HepG2 (cell line): ENCODE results near the gene ZBTB20. TPM values are rescaled to one million over a fixed set of nuclear protein-coding genes. Genes with fewer than 3 reads are reported as not detected.

Source experiments
- ATAC-seq: fragments of 200-7000 bp; cut with Tn5 transposase; 3 replicates; pipeline ENCODE4 v1.9.1; 2020; ENCODE audit warnings: mild to moderate bottlenecking, moderate library complexity
- BruUV-seq: library from RNA; stranded (reverse); fragments of 400-500 nt; replicated peaks from 2 replicates; lab custom pipeline; 2021; lab: Mats Ljungman, UMichigan
- CTCF ChIA-PET: fragments of 300-600 bp; formaldehyde crosslinking; extraction: SDS; loops from one replicate; lab custom pipeline; 2021; ENCODE audit warnings: low total read pairs, inconsistent platforms, low intra/inter-chr PET ratio; lab: Yijun Ruan, JAX
- POLR2A ChIA-PET: fragments of 350-600 bp; sonication (Branson Sonifier 250); formaldehyde crosslinking; loops from one replicate; lab custom pipeline; 2020; ENCODE audit warnings: antibody characterized with exemption, inconsistent platforms; lab: Yijun Ruan, JAX
- DNase-seq: peaks from one replicate; pipeline ENCODE4 v3.0.0-alpha.2; 2015; ENCODE audit warnings: low spot score
- FAIRE-seq: peaks from 3 replicates; lab custom pipeline; 2011; peaks lifted over from hg19 to GRCh38; lab: Jason Lieb, UNC
- H2AFZ ChIP-seq: one replicate; pipeline ENCODE4 v1.6.1; 2011; ENCODE audit warnings: low read length, inconsistent platforms
- H3K27ac ChIP-seq: fragments of 300-600 bp; 3 replicates; pipeline ENCODE4 v1.8.0; 2011; ENCODE audit warnings: mixed run types, mild to moderate bottlenecking, mixed read lengths, low read length, inconsistent platforms; ENCODE audit not compliant: insufficient read depth; ENCODE audit errors: extremely low read length
- H3K27me3 ChIP-seq, 2 experiments: fragments of 200-600 bp in 1 of 2; 2 replicates in 1 of 2; 3 replicates in 1 of 2; pipeline versions ENCODE4 v1.6.0 to v1.8.0; 2011; ENCODE audit warnings: low read length in 2 of 2, mild to moderate bottlenecking in 2 of 2, moderate library complexity in 2 of 2, inconsistent platforms in 1 of 2; ENCODE audit not compliant: insufficient read depth in 2 of 2, control insufficient read depth in 1 of 2
- H3K36me3 ChIP-seq, 2 experiments: fragments of 200-600 bp in 1 of 2; replicated peaks in 1 of 2; 2 replicates in 1 of 2; 3 replicates in 1 of 2; pipeline versions ENCODE4 v1.5.1 to v1.8.0; 2011; ENCODE audit warnings: low read length in 2 of 2, inconsistent platforms in 1 of 2; ENCODE audit not compliant: insufficient read depth in 2 of 2, control insufficient read depth in 1 of 2
- H3K4me1 ChIP-seq: 2 replicates; pipeline ENCODE4 v1.5.1; 2012; ENCODE audit warnings: low read length, inconsistent platforms; ENCODE audit not compliant: insufficient read depth
- H3K4me2 ChIP-seq: 2 replicates; pipeline ENCODE4 v1.6.0; 2011; ENCODE audit warnings: low read depth, low read length, inconsistent platforms
- H3K4me3 ChIP-seq, 3 experiments: fragments of 200-600 bp in 1 of 3; sonication (generic), shearing (Covaris generic) in 1 of 3; replicated peaks in 1 of 3; 2 replicates each; pipeline ENCODE4 v1.5.1; 2011 to 2016; ENCODE audit warnings: low read length in 3 of 3, inconsistent platforms in 2 of 3, low read depth in 2 of 3, mild to moderate bottlenecking in 2 of 3, control low read depth in 1 of 3, mixed read lengths in 1 of 3; ENCODE audit not compliant: insufficient read depth in 1 of 3
- H3K79me2 ChIP-seq: one replicate; pipeline ENCODE4 v1.6.1; 2011; ENCODE audit warnings: low read length, inconsistent platforms; ENCODE audit not compliant: insufficient read depth
- H3K9ac ChIP-seq: 2 replicates; pipeline ENCODE4 v1.6.0; 2011; ENCODE audit warnings: mild to moderate bottlenecking, low read depth, low read length, inconsistent platforms; ENCODE audit not compliant: insufficient read depth
- H3K9me3 ChIP-seq: 2 replicates; pipeline ENCODE4 v1.5.1; 2012; ENCODE audit warnings: mild to moderate bottlenecking, low read length
- H4K20me1 ChIP-seq: 2 replicates; pipeline ENCODE4 v1.6.0; 2011; ENCODE audit warnings: inconsistent platforms, mild to moderate bottlenecking, low read length, moderate library complexity; ENCODE audit not compliant: insufficient read depth
- ARNTL ChIP-seq: sonication (generic); formaldehyde crosslinking; IDR thresholded peaks from 2 replicates; pipeline ENCODE4 v1.4.0; 2020; ENCODE audit warnings: mild to moderate bottlenecking, missing genetic modification reagents
- JUNB ChIP-seq: sonication (generic); formaldehyde crosslinking; IDR thresholded peaks from 2 replicates; pipeline ENCODE4 v1.8.0; 2022; ENCODE audit warnings: missing genetic modification reagents, mild to moderate bottlenecking, borderline replicate concordance
- KAT7 ChIP-seq: IDR thresholded peaks from 2 replicates; pipeline ENCODE4 v1.6.1; 2018; ENCODE audit warnings: borderline replicate concordance, missing compliant biosample characterization
- SMAD9 ChIP-seq: sonication (generic); formaldehyde crosslinking; IDR thresholded peaks from 2 replicates; pipeline ENCODE4 v1.5.1; 2020; ENCODE audit warnings: mild to moderate bottlenecking, missing genetic modification reagents
- SNAI1 ChIP-seq: sonication (generic); formaldehyde crosslinking; IDR thresholded peaks from 2 replicates; pipeline ENCODE4 v1.5.0; 2020; ENCODE audit warnings: mild to moderate bottlenecking, missing genetic modification reagents, borderline replicate concordance
- ZBTB2 ChIP-seq: sonication (generic); formaldehyde crosslinking; IDR thresholded peaks from 2 replicates; pipeline ENCODE4 v1.8.0; 2022; ENCODE audit warnings: low read depth, missing genetic modification reagents
- ZNF263 ChIP-seq: sonication (generic); formaldehyde crosslinking; IDR thresholded peaks from 2 replicates; pipeline ENCODE4 v1.4.0; 2020; ENCODE audit warnings: missing genetic modification reagents
- ZNF512B ChIP-seq: sonication (generic); formaldehyde crosslinking; IDR thresholded peaks from 2 replicates; pipeline ENCODE4 v1.5.1; 2020; ENCODE audit warnings: missing genetic modification reagents, mild to moderate bottlenecking, borderline replicate concordance
- ZNF646 ChIP-seq: sonication (generic); formaldehyde crosslinking; IDR thresholded peaks from 2 replicates; pipeline ENCODE4 v1.9.0; 2021; ENCODE audit warnings: mild to moderate bottlenecking, missing genetic modification reagents
- WGBS: methylation state at CpG from one replicate; pipeline ENCODE4 v1.1.6; 2017; ENCODE audit warnings: low lambda C conversion rate; 5-methylcytosine and 5-hydroxymethylcytosine counted together
- in situ Hi-C: cut with HindIII; loops from 2 replicates; pipeline ENCODE4 v1.10.0; 2017; ENCODE audit warnings: low pct_unique_long_range_greater_than_20kb; ENCODE audit not compliant: extremely low pct_ligation_motif_present
- intact Hi-C: fragments of 100-400 bp; cut with micrococcal nuclease; formaldehyde crosslinking; loops from one replicate; pipeline ENCODE4 v1.10.0; 2022; ENCODE audit not compliant: unreplicated experiment
- polyA plus RNA-seq, 8 experiments: library from polyadenylated mRNA; depleted of rRNA in 3 of 8; stranded (reverse) in 7 of 8; unstranded in 1 of 8; fragments of >200 nt; fragmentation: Illumina TruSeq in 4 of 8; extraction: Trizol in 4 of 8; gene quantifications; 2 replicates each; pipeline versions ENCODE4 v1.2.1 to v1.2.3, GENCODE V29; 2011 to 2016; ENCODE audit warnings: low read depth in 4 of 8, missing spikeins in 1 of 8, mixed read lengths in 1 of 8; ENCODE audit not compliant: insufficient read depth in 1 of 8
- total RNA-seq, 5 experiments: library from RNA; depleted of rRNA; stranded (reverse); fragments of >200 nt; fragmentation: Illumina TruSeq; extraction: Trizol; gene quantifications; 2 replicates each; pipeline ENCODE4 v1.2.3, GENCODE V29; 2016; ENCODE audit warnings: low read depth in 1 of 5

Gene ZBTB20
- total and polyA plus RNA-seq, 2 of the 13 experiments (the other 11 are each of a cell fraction or from before 2014, with no cell fraction given): 1.9 to 8.8 TPM

- no peak for TF ChIP-seq SNAI1 (CRISPR knock-in tag)
Observed at GRCh38 chr3:114462750-114463149, 684.3 kb downstream of the ZBTB20 start (continued).

GRCh38 chr3:114460459-114460858 is 686.6 kb downstream of the ZBTB20 start:
- Histone ChIP-seq H4K20me1 (no peaks in the 10 kb centered on the region), H3K4me2 (no peak overlapping the region), H3K79me2 (no peaks in the 10 kb centered on the region), H3K27ac (no peak overlapping the region), H3K4me3 (no peak overlapping the region), H3K36me3 (no peaks in the 10 kb centered on the region), H3K4me1 (0 out of 2 replicates have a peak, but pooled peaks cover under 1% of the 10 kb centered on the region), H3K9me3 (no peaks in the 10 kb centered on the region), H2AFZ (no peak overlapping the region), H3K9ac (no peak overlapping the region), H3K27me3 (no peaks in the 10 kb centered on the region)
- 93% methylated on average over 1 of the region's 1 CpG for WGBS
- intact Hi-C loops: no loop called here
- no peak for DNase-seq
- FAIRE-seq: no peak
- no TSS peak for BruUV-seq
- ATAC-seq: no peak
- CTCF ChIA-PET: no interaction called here
- in situ Hi-C loops: no loop called here
- POLR2A ChIA-PET: no interaction called here
- TF ChIP-seq JUNB: no peak
- TF ChIP-seq ZNF263: no peak
- TF ChIP-seq ZBTB2 (CRISPR knock-in tag): no peak
- TF ChIP-seq ZNF512B (CRISPR knock-in tag): no peak
- TF ChIP-seq KAT7: no peak
- TF ChIP-seq ARNTL: no peak
- no peak for TF ChIP-seq SMAD9 (CRISPR knock-in tag)
- TF ChIP-seq ZNF646: no peak
